Putamen (tissue), 1 donor: ENCODE results near the gene SELENOS.
A peak's percentile ranks its signal among the peaks of the same experiment; 100 is the strongest.

Source experiments
- DNase-seq: peaks from one replicate; pipeline ENCODE4 v3.0.0-alpha.2; 2016; ENCODE audit warnings: low spot score

The SELENOS gene

GRCh38 chr15:101276501-101277037 lies 716 bp downstream of the SELENOS start:
- DNase-seq, result no peak

GRCh38 chr15:101275018-101275417 lies 2.3 kb downstream of the SELENOS start:
- DNase-seq, result no peak

- DNase-seq, result no peak
These were observed 3.8 kb downstream of the SELENOS start for GRCh38 chr15:101273534-101273933.

GRCh38 chr15:101272584-101272983 lies 4.7 kb downstream of the SELENOS start:
- no peak for DNase-seq

- DNase-seq, result no peak
These were observed 7.6 kb downstream of the SELENOS start for GRCh38 chr15:101269479-101270223.

DNA sequence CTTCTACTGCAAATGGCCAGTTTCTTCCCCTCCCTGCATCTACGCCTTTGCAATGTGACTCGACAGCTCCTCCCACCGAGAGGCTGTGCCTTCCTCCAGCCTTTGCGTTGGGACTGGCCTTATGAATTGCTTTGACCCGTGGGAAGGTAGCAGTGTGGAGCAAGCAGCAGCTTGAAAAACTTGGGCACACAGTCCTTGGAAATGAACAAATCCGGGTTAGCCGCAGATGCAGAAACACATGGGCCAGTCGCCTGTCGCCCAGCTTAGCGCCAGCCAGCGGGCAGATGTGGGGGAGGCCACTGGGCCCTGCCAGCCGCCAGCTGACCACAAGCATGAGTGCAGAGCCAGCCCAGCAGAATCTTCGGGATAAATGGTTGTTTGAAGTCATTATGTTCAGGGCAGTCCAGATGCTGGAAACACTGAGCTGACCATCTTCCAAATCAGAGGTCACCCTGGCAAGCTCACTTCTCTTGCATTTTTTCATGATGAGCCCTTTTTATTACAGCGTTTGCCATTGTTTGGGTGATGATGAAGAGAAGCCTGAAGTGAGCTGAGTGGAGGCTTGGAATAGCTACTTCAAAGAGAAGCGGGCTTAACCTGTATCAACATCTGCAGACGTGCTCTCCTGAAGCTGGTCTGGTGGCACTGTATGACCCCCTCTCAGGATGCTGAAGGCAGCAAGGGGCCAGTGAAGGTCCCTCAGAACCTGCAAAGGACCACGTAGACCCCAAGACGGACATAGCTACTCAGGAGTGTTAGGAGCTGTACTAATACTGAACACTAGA lies 9.8 kb downstream of the SELENOS start:
- peak; percentile 73 for DNase-seq

DNA sequence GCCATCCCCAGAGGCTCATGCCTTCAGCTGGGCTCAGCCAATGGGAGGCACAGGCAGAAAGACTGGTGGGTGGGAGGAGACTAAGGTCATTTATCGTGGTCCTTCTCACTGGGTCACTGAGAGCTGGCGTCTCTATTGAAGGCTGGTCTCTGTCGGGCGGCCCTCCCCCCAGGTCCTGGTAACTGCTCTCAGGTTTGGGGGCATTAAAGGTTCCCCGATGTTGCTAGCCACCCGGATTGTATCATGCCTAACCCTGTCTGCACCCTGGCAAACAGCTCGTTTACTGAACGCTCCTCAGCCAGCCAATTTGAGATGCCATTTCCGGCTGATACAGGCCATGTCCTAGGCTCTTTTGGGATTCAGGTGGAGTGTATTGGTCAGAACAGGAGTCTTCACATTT lies 10.5 kb downstream of the SELENOS start:
- no peak for DNase-seq

GRCh38 chr15:101266034-101266433 lies 11.3 kb downstream of the SELENOS start:
- DNase-seq, result no peak

- no peak for DNase-seq
These were observed 12.2 kb downstream of the SELENOS start for GRCh38 chr15:101264911-101265641.

DNA sequence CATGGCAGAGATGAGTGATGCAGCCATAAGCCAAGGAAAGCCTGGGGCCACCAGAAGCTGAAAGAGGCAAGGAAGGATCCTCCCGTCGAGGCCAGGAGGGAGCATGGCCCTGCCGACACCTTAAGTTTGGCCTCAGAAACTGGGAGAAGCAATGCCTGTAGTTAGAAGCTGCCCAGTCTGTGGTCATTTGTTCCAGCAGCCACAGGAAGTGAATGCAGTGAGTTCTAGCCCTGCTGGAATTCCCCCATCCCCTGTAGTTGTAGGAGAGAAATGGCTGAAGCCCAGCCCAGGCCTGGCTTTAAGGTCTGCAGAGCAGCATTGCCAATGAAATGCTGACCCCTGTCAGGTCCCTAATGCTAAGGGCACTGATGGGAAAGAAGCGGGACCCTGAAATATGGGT lies 13.3 kb downstream of the SELENOS start:
- no peak for DNase-seq

DNA sequence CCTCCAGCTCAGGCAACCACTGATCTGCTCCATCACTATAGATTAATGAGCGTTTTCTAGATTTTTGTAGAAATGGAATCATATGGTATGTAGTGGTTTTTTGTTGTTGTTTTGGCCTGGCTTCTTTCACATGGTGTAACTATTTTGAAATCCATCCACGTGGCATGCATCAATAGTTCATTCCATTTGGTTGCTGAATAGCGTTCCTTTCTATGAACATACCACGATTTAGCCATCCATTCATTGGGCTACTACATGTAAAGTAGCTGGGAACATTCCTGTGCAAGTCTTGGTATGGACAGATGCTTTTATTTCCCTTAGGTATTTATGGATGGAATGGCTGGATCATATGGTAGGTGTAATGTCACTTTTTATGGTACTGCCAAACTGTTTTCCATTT lies 14.7 kb downstream of the SELENOS start:
- DNase-seq, result no peak

DNA sequence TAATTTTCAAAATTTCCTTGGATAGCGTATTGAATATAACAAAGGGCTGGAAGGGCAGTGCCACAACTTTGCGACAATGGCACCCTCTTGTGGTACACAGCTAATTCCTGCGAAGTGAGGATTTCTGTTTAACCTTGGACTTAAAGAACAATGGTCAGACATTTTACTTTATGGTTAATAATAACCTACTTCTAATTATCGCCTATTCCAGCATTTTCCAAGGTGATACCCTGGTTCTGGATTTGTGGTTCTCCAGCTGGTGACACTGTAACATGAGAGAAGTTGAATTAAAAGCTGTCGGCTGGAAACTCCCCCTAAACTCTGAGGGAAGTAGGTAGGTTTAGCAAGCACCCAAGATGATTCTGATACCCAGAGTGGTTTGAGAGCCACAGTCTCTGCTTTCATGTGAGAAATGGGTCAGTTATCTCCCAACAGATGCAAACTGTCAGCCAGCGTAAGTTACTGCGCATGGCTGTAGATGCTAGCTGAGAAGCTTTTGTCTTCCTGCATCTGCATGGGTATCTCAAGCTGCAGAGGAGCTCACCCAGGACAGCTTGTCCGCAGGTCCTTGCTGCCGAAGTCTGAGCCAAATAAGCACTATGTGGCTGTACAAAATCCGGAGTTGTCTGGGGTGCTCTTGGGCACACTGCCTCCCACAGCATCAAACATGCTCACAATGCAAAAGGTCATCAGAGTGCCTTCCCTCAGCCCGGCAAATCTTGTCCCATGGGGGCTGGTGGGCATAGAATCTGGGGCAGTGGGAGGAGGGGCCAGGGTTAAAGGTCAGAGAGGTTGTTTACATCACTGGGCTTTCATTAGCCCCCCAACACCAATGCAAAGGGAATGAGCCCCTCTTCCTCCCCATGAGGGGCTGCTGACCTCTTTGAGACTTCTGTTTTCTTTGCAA lies 18.8 kb downstream of the SELENOS start:
- DNase-seq, result no peak

GRCh38 chr15:101256757-101257156 lies 20.5 kb downstream of the SELENOS start:
- no peak for DNase-seq

GRCh38 chr15:101255615-101256241 lies 21.6 kb downstream of the SELENOS start:
- DNase-seq, result no peak

DNA sequence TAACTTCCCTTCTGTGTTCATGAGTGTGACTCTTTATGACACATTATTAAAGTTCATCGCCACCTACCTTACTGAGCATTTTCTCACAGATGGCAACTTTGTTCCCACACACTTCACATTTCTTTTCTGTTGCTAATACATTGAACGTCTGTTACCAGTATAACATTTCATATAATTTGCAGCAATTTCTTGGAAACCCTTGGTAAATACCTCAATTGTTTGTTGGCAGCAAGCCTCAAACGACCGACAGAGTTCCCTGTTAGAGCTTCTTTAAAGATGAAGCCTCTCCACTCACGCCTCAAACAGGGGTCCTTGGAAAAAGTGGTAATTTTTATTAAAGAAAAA lies 22.3 kb downstream of the SELENOS start:
- DNase-seq, result no peak

DNA sequence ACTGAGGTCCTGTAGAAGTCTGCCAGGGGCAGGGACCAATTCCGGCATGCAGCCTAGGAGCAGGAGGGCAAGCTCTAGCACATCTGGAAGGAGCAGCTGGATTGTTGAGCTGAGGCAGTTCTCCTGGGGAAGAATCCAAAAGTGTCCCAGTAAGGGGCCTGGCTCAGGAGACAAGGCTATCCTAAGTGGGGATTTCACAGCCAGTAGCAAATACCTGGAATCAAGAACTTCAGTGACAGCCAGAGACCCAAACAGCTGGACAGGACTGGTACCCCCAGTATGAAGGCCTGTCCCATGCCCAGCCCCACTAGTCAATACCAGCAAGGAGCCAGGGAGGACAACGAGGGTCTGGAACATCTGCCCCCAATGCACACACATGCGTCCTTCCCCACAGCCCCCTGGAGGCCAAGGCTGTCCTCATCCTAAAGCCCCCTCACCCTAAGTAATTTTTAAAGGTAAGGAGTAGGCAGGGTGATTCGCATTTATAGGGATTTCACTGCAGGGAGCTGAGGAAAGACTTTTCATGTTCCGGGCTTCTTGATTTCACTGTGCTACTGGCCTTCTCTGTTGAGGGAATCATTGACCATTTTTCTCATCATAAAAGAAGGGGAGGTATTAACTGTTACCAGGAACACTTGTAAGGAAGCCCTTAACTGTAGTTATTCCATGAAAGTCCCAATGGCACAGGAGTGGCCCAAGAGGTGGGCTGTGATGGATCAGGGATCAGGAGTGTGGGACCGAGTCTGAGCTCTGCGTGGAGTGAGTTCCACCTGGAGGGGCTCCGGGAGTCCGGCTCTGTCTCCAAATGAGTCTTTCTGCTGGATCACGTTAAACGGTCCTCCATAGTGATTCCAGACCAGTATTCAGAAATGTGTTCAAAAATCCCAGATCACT lies 22.9 kb downstream of the SELENOS start:
- DNase-seq, result no peak

DNA sequence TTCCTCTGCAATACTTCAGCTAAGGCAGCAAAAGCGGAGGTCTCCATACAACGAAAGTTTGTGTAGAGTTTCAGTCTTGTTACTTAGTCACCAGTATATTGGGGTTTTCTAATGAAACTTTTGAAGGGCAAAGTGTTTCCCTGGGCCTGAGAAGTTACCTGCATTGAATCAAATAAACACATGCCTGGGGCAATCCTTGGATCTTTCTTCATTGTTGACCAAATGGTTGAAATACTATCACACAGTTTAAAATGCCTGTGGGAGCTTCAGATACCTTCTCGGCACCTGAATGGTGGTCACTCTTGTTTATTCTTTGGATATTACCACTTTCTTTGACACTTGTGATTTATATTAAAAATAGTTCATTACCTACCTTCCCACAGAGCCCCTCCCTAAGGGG lies 24.4 kb downstream of the SELENOS start:
- DNase-seq, result no peak

DNA sequence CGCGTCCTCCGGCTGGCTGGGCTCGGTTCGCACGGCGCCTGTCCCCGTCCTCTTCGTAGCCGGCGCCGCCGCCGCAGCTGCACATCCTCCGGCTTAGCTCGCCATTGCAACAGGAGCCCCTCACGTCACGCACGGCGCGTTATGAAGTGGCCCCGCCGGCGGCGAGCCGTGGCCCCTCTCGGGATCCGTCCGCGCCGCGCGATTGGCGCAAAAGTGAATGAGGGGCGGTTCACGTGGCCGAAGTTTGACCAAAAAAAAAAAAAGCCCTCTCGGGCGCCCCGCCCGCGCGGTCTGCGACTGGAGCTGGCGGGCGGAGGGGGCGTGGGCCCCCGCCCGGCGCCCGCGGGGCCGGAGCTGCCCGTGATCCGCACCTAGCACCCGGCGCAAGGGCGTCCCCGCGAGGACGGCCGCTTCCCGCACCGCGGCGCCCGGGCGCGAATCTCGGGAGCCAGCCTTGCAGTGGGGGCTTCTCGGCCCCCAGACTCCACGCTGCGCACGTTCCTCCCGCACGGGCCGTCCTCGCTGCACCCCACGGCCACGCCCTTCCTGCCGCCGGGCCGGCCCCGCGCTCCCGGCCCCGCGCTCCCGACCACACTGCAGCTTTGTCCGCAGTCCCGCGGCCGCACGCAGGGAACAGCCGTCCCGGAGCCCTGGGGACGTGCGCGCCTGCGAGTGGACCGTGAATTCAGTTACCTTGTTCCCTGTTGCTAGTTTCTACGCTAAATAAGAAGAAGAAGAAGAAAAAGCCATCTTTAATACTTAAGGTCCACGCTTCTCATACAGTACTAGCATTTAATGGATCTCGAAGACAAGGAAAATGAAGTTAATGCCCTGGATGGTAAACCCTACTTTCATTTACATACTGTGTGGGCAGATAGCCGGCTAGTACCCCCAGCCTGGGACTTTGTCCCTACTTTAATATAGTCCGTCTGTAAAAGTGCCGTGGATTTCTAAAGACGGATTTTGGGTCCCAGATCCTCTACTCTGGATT lies 25.2 kb downstream of the SELENOS start, which contains the start of gene CHSY1:
Gene CHSY1, minus strand, starts transcription at position 219 of the 991 bp plus-strand sequence. CDS start 592 bp downstream, outside the sequence.
- DNase-seq, result peak; percentile 89
